Trophoblast cell (in vitro differentiated cells and primary cell): Measurements from ENCODE around the gene WDPCP.
"Not testable (repeated sequence)": the region's sequence is repeated elsewhere in the genome, so short reads cannot be mapped to it uniquely, and the experiment has no call there.

ENCODE experiments used
- DNase-seq, 2 donors: peaks; one replicate each; pipeline ENCODE4 v3.0.0-alpha.2; 2016
- H2AFZ ChIP-seq: 2 replicates; pipeline ENCODE4 v1.6.1; 2013; ENCODE audit warnings: low read length, moderate library complexity, mild to moderate bottlenecking; ENCODE audit not compliant: insufficient read depth, poor library complexity
- H2AK5ac ChIP-seq: 2 replicates; pipeline ENCODE4 v1.6.1; 2013; ENCODE audit warnings: mild to moderate bottlenecking, low read length
- H2BK120ac ChIP-seq: 2 replicates; pipeline ENCODE4 v1.6.1; 2013; ENCODE audit warnings: low read length, mild to moderate bottlenecking, moderate library complexity; ENCODE audit not compliant: insufficient read depth, poor library complexity
- H2BK12ac ChIP-seq: 2 replicates; pipeline ENCODE4 v1.6.1; 2013; ENCODE audit warnings: mild to moderate bottlenecking, low read length, moderate library complexity
- H2BK5ac ChIP-seq: 2 replicates; pipeline ENCODE4 v1.6.1; 2013; ENCODE audit warnings: low read length, low read depth, moderate library complexity, mild to moderate bottlenecking; ENCODE audit not compliant: poor library complexity
- H3K14ac ChIP-seq: 2 replicates; pipeline ENCODE4 v1.6.1; 2013; ENCODE audit warnings: mild to moderate bottlenecking, low read length
- H3K18ac ChIP-seq: 2 replicates; pipeline ENCODE4 v1.6.1; 2013; ENCODE audit warnings: mild to moderate bottlenecking, low read length
- H3K23ac ChIP-seq: 2 replicates; pipeline ENCODE4 v1.6.1; 2013; ENCODE audit warnings: low read length
- H3K27ac ChIP-seq: 2 replicates; pipeline ENCODE4 v1.5.1; 2013; ENCODE audit warnings: low read depth, mild to moderate bottlenecking, inconsistent platforms, low read length, moderate library complexity
- H3K27me3 ChIP-seq: 2 replicates; pipeline ENCODE4 v1.6.1; 2013; ENCODE audit warnings: inconsistent platforms, mild to moderate bottlenecking, low read length, moderate library complexity; ENCODE audit not compliant: insufficient read depth
- H3K36me3 ChIP-seq, 2 experiments: 1 replicate in 1 of 2; 2 replicates in 1 of 2; pipeline ENCODE4 v1.6.1; 2013; ENCODE audit warnings: low read length in 2 of 2, mild to moderate bottlenecking in 2 of 2, moderate library complexity in 1 of 2; ENCODE audit not compliant: insufficient read depth in 2 of 2, control insufficient read depth in 1 of 2
- H3K4ac ChIP-seq: 2 replicates; pipeline ENCODE4 v1.6.1; 2013; ENCODE audit warnings: low read depth, mild to moderate bottlenecking, low read length, moderate library complexity
- H3K4me1 ChIP-seq, 2 experiments: 1 replicate in 1 of 2; 2 replicates in 1 of 2; pipeline ENCODE4 v1.6.1; 2013; ENCODE audit warnings: low read length in 2 of 2, mild to moderate bottlenecking in 2 of 2, moderate library complexity in 1 of 2; ENCODE audit not compliant: insufficient read depth in 2 of 2, control insufficient read depth in 1 of 2
- H3K4me2 ChIP-seq: 2 replicates; pipeline ENCODE4 v1.6.1; 2013; ENCODE audit warnings: inconsistent platforms, mild to moderate bottlenecking, low read length, moderate library complexity
- H3K4me3 ChIP-seq: 2 replicates; pipeline ENCODE4 v1.5.1; 2013; ENCODE audit warnings: mild to moderate bottlenecking, low read depth, low read length, inconsistent platforms
- H3K79me1 ChIP-seq: one replicate; pipeline ENCODE4 v1.6.1; 2013; ENCODE audit warnings: low read length
- H3K79me2 ChIP-seq: 2 replicates; pipeline ENCODE4 v1.6.1; 2013; ENCODE audit warnings: low read length, mild to moderate bottlenecking; ENCODE audit not compliant: control insufficient read depth, insufficient read depth, poor library complexity
- H3K9ac ChIP-seq: 2 replicates; pipeline ENCODE4 v1.6.1; 2013; ENCODE audit warnings: mild to moderate bottlenecking, low read length
- H3K9me3 ChIP-seq: 2 replicates; pipeline ENCODE4 v1.6.1; 2013; ENCODE audit warnings: low read depth, mild to moderate bottlenecking, control low read depth, inconsistent platforms, low read length; ENCODE audit not compliant: insufficient read depth
- H4K12ac ChIP-seq: 2 replicates; pipeline ENCODE4 v1.6.1; 2013; ENCODE audit warnings: low read depth, mild to moderate bottlenecking, low read length, moderate library complexity
- H4K8ac ChIP-seq: 2 replicates; pipeline ENCODE4 v1.6.1; 2013; ENCODE audit warnings: low read depth, mild to moderate bottlenecking, low read length, moderate library complexity
- H4K91ac ChIP-seq: one replicate; pipeline ENCODE4 v1.6.1; 2013; ENCODE audit warnings: low read depth, mild to moderate bottlenecking, low read length, moderate library complexity
- WGBS: extraction: QIAGEN DNeasy Blood & Tissue Kit; methylation state at CpG from one replicate; pipeline ENCODE4 v1.1.7; 2013; ENCODE audit warnings: missing lambda C conversion rate; ENCODE audit not compliant: insufficient read length, insufficient coverage; ENCODE audit errors: extremely low coverage; 5-methylcytosine and 5-hydroxymethylcytosine counted together

WDPCP gene

DNA sequence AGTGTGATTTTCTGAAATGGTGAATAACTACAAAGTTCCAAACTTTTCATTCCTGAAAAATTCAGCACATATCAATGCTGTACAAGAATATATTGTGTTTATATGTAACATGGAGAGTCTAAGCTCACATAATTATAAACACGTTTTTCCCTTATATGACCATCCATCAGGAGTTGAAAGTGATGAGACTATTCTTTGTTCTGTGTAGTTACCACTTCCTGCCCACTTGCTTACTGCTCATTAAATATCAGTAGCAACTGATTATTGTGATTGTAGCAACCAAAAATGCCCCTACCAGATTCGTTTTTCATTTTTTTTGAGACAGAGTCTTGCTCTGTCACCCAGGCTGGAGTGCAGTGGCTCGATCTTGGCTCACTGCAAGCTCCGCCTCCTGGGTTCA, 506.9 kb downstream of the WDPCP start:
- no peak overlapping the region for H3K4me3 ChIP-seq
- no peak overlapping the region for H2BK12ac ChIP-seq
- H3K27me3 ChIP-seq, result no peaks in the 10 kb centered on the region
- H3K23ac ChIP-seq, result no peak overlapping the region
- H4K91ac ChIP-seq, result no peak overlapping the region
- H3K14ac ChIP-seq, result no peak overlapping the region
- H2BK5ac ChIP-seq, result no peak overlapping the region
- H2AFZ ChIP-seq, result no peak overlapping the region
- H3K9ac ChIP-seq, result no peak overlapping the region
- no peak overlapping the region for H3K4me2 ChIP-seq
- no peak overlapping the region for H2BK120ac ChIP-seq
- no peak for DNase-seq
- H3K79me2 ChIP-seq, result no peaks in the 10 kb centered on the region
- no peak overlapping the region for H2AK5ac ChIP-seq
- no peak overlapping the region for H3K4ac ChIP-seq
- no peak overlapping the region for H3K18ac ChIP-seq
- H3K36me3 ChIP-seq, result no peaks in the 10 kb centered on the region
- H3K9me3 ChIP-seq, result no peaks in the 10 kb centered on the region
- H3K4me1 ChIP-seq, result no peaks in the 10 kb centered on the region
- H4K8ac ChIP-seq, result no peak overlapping the region
- no peaks in the 10 kb centered on the region for H3K79me1 ChIP-seq
- no peak overlapping the region for H3K27ac ChIP-seq
- WGBS, result no CpG with 5 or more reads among the region's 4 CpGs
- H4K12ac ChIP-seq, result no peak overlapping the region

DNA sequence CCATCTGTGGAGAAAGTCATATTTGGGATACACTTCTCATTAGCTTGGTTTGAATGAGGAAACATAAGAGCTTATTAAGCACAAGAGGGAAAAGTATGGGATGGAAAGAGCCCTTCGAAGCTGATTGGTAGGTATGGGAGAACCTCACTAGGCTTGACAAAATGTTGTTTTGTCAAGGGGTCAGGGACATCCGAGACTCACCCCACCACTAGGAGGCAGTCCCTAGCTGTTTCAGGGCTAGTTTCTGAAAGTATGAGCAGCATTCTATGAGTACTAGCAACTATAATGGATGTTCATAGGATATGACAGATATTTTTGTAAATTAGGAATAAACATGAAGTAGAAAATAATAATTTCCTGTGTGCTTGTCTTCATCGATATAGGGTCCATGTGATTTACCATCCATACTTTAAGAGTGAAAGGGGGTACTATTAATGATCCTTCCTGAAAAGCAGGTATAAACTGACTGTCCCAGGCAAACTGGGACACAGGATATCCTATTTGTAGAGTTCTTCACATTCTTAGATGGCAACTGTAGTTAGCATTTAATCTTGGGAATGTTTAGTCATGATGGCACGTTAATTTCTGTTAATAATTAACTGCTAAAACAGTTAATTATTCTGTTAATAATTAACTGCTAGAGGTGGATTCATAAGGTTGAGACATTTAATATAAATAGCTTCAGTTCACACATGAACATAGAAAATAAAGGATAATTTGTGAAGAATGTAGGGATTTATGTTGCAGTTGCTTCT, 509.2 kb downstream of the WDPCP start:
- Histone ChIP-seq H3K36me3 (no peaks in the 10 kb centered on the region), H2BK120ac (no peak overlapping the region), H3K4me1 (no peaks in the 10 kb centered on the region), H4K91ac (no peak overlapping the region), H3K27me3 (no peaks in the 10 kb centered on the region), H3K79me1 (no peaks in the 10 kb centered on the region), H2AFZ (no peak overlapping the region), H2AK5ac (no peak overlapping the region), H2BK12ac (no peak overlapping the region), H2BK5ac (no peak overlapping the region), H3K79me2 (no peaks in the 10 kb centered on the region), H3K14ac (no peak overlapping the region), H3K23ac (no peak overlapping the region), H3K9ac (no peak overlapping the region), H3K9me3 (no peaks in the 10 kb centered on the region), H4K8ac (no peak overlapping the region), H3K27ac (no peak overlapping the region), H3K4me3 (no peak overlapping the region), H3K18ac (no peak overlapping the region), H3K4me2 (no peak overlapping the region), H4K12ac (no peak overlapping the region), H3K4ac (no peak overlapping the region)
- no CpG with 5 or more reads among the region's 4 CpGs for WGBS
- peak; percentile 24 to 61 for DNase-seq

DNA sequence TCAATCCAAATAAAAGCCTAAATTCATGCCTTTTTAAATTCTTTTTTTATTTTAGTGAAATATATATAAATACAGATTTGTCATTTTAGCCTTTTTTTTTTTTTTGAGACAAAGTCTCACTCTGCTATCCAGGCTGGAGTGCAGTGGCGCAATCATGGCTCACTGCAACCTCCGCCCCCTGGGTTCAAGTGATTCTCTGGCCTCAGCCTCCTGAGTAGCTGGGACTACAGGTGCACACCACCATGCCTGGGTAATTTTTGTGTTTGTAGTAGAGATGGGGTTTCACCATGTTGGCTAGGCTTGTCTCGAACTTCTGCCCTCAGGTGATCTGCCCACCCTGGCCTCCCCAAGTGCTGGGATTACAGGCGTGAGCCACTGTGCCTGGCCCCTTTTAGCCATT, 513.9 kb downstream of the WDPCP start:
- H3K18ac ChIP-seq, H2BK5ac ChIP-seq, H2BK12ac ChIP-seq, H3K9me3 ChIP-seq, H4K12ac ChIP-seq, H3K27me3 ChIP-seq, H3K4me3 ChIP-seq, H3K4me2 ChIP-seq, H3K14ac ChIP-seq, H3K79me1 ChIP-seq, H4K91ac ChIP-seq, H3K4ac ChIP-seq, H3K4me1 ChIP-seq, H3K9ac ChIP-seq, H3K36me3 ChIP-seq, DNase-seq, H2AFZ ChIP-seq, H2BK120ac ChIP-seq, H3K79me2 ChIP-seq, H3K27ac ChIP-seq, H3K23ac ChIP-seq, H4K8ac ChIP-seq, H2AK5ac ChIP-seq: not testable (repeated sequence)
- WGBS, result no CpG with 5 or more reads among the region's 4 CpGs

DNA sequence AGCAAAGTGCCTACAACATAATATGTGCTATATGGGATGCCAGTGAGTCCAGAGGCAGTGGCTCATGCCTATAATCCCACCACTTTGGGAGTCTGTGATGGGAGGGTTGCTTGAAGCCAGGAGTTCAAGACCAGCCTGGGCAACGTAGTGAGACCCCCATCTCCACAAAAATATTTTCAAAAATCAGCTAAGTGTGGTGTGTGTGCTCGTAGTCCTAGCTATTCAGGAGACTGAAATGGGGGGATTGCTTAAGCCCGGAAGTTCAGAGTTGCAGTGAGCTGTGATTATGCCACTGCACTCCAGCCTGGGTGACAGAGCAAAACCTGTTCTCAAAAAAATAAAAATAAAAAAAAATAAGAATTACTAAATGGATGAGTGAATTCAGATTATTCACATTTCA, 514.3 kb downstream of the WDPCP start:
- DNase-seq, result no peak
- Histone ChIP-seq H2AK5ac (no peak overlapping the region), H4K12ac (no peak overlapping the region), H4K8ac (no peak overlapping the region), H3K4me1 (no peaks in the 10 kb centered on the region), H3K9ac (no peak overlapping the region), H2AFZ (no peak overlapping the region), H3K79me2 (no peaks in the 10 kb centered on the region), H2BK12ac (no peak overlapping the region), H3K27me3 (no peaks in the 10 kb centered on the region), H3K18ac (no peak overlapping the region), H2BK5ac (no peak overlapping the region), H3K79me1 (no peaks in the 10 kb centered on the region), H3K14ac (no peak overlapping the region), H3K23ac (no peak overlapping the region), H3K4ac (no peak overlapping the region), H3K27ac (no peak overlapping the region), H4K91ac (no peak overlapping the region), H3K4me2 (no peak overlapping the region), H3K9me3 (peaks cover 2% of the 10 kb centered on the region), H3K4me3 (no peak overlapping the region), H2BK120ac (no peak overlapping the region), H3K36me3 (no peaks in the 10 kb centered on the region)
- WGBS, result no CpG with 5 or more reads among the region's 3 CpGs
